ENCODE measurements around the gene PFDN1. TPM values are rescaled to one million over a fixed set of nuclear protein-coding genes. Genes with fewer than 3 reads are reported as not detected.

The PFDN1 gene
- total and polyA plus RNA-seq, 4 donors: 14.0 to 30.8 (median 20.7) TPM

DNA sequence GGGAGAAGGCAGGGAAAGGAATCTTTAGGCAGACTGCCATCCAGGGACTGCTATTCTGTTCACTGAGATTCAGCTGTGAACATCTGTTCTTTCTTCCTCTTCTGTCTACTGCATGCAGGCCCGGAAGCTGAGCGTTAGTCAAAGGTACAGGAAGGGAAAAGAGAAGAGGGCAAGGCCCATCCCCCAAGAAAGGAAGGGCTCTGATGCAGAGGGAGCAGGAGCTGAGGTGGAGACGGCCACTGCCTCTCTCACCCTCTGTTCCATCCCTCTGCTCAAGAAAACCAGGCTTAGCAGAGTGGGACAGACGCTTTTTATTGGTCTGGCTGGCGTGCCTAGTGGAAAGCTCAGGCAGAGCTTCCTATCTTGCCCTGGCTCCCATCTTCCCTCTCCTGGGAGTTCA is 57.6 kb downstream of the PFDN1 start:
- Histone ChIP-seq H3K27me3 (ENCODE audit: control insufficient read depth in 4 of 4, insufficient read depth in 4 of 4, low read length in 3 of 4) (no peaks in the 10 kb centered on the region), H3K9me3 (ENCODE audit: control insufficient read depth in 4 of 4, low read length in 3 of 4) (no peaks in the 10 kb centered on the region), H3K9ac (ENCODE audit: low read depth in 1 of 2, low read length in 2 of 2) (no peak overlapping the region), H3K4me1 (ENCODE audit: control insufficient read depth in 4 of 4, insufficient read depth in 4 of 4, low read length in 3 of 4) (peaks cover 4 to 19% (median 17%) of the 10 kb centered on the region in 4 donors), H3K27ac (ENCODE audit: low read depth in 1 of 2, low read length in 2 of 2) (no peak overlapping the region), H3K36me3 (ENCODE audit: control insufficient read depth in 4 of 4, insufficient read depth in 3 of 4, low read depth in 1 of 4, low read length in 3 of 4) (peaks cover 0 to 19% (median 5%) of the 10 kb centered on the region in 4 donors), H3K4me3 (ENCODE audit: low read depth in 1 of 3, low read length in 3 of 3) (no peak overlapping the region)
- 75% methylated on average over 5 of the region's 5 CpGs for WGBS
- TF ChIP-seq FOXA2 (IDR thresholded peaks at IDR 0.05): no peak
- no peak for TF ChIP-seq SP1 (IDR thresholded peaks at IDR 0.05)
- TF ChIP-seq JUND (IDR thresholded peaks at IDR 0.05): no peak
- TF ChIP-seq NR2F2 (IDR thresholded peaks at IDR 0.05): no peak
- TF ChIP-seq HNF4A (conservative IDR thresholded peaks at IDR 0.05): no peak
- TF ChIP-seq HNF4G (IDR thresholded peaks at IDR 0.05): no peak
- TF ChIP-seq, protein P1, sequence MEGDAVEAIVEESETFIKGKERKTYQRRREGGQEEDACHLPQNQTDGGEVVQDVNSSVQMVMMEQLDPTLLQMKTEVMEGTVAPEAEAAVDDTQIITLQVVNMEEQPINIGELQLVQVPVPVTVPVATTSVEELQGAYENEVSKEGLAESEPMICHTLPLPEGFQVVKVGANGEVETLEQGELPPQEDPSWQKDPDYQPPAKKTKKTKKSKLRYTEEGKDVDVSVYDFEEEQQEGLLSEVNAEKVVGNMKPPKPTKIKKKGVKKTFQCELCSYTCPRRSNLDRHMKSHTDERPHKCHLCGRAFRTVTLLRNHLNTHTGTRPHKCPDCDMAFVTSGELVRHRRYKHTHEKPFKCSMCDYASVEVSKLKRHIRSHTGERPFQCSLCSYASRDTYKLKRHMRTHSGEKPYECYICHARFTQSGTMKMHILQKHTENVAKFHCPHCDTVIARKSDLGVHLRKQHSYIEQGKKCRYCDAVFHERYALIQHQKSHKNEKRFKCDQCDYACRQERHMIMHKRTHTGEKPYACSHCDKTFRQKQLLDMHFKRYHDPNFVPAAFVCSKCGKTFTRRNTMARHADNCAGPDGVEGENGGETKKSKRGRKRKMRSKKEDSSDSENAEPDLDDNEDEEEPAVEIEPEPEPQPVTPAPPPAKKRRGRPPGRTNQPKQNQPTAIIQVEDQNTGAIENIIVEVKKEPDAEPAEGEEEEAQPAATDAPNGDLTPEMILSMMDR (IDR thresholded peaks at IDR 0.05; ENCODE audit: low read depth, low read length, missing input control): no peak
- TF ChIP-seq, protein P2, sequence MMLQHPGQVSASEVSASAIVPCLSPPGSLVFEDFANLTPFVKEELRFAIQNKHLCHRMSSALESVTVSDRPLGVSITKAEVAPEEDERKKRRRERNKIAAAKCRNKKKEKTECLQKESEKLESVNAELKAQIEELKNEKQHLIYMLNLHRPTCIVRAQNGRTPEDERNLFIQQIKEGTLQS (IDR thresholded peaks at IDR 0.05): no peak
- no peak for TF ChIP-seq YY1 (IDR thresholded peaks at IDR 0.05)
- no peak for TF ChIP-seq TAF1 (conservative IDR thresholded peaks at IDR 0.05)
- TF ChIP-seq, protein P3, sequence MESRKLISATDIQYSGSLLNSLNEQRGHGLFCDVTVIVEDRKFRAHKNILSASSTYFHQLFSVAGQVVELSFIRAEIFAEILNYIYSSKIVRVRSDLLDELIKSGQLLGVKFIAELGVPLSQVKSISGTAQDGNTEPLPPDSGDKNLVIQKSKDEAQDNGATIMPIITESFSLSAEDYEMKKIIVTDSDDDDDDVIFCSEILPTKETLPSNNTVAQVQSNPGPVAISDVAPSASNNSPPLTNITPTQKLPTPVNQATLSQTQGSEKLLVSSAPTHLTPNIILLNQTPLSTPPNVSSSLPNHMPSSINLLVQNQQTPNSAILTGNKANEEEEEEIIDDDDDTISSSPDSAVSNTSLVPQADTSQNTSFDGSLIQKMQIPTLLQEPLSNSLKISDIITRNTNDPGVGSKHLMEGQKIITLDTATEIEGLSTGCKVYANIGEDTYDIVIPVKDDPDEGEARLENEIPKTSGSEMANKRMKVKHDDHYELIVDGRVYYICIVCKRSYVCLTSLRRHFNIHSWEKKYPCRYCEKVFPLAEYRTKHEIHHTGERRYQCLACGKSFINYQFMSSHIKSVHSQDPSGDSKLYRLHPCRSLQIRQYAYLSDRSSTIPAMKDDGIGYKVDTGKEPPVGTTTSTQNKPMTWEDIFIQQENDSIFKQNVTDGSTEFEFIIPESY (IDR thresholded peaks at IDR 0.05): no peak
- TF ChIP-seq RXRA (IDR thresholded peaks at IDR 0.05): no peak
- TF ChIP-seq FOXA1 (IDR thresholded peaks at IDR 0.05): no peak
- no peak for TF ChIP-seq RAD21 (IDR thresholded peaks at IDR 0.05)
- no peak for TF ChIP-seq EGR1 (IDR thresholded peaks at IDR 0.05; ENCODE audit: low read depth in 2 of 2)
- TF ChIP-seq, protein P4, sequence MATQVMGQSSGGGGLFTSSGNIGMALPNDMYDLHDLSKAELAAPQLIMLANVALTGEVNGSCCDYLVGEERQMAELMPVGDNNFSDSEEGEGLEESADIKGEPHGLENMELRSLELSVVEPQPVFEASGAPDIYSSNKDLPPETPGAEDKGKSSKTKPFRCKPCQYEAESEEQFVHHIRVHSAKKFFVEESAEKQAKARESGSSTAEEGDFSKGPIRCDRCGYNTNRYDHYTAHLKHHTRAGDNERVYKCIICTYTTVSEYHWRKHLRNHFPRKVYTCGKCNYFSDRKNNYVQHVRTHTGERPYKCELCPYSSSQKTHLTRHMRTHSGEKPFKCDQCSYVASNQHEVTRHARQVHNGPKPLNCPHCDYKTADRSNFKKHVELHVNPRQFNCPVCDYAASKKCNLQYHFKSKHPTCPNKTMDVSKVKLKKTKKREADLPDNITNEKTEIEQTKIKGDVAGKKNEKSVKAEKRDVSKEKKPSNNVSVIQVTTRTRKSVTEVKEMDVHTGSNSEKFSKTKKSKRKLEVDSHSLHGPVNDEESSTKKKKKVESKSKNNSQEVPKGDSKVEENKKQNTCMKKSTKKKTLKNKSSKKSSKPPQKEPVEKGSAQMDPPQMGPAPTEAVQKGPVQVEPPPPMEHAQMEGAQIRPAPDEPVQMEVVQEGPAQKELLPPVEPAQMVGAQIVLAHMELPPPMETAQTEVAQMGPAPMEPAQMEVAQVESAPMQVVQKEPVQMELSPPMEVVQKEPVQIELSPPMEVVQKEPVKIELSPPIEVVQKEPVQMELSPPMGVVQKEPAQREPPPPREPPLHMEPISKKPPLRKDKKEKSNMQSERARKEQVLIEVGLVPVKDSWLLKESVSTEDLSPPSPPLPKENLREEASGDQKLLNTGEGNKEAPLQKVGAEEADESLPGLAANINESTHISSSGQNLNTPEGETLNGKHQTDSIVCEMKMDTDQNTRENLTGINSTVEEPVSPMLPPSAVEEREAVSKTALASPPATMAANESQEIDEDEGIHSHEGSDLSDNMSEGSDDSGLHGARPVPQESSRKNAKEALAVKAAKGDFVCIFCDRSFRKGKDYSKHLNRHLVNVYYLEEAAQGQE (IDR thresholded peaks at IDR 0.05): no peak
- TF ChIP-seq, protein P5, sequence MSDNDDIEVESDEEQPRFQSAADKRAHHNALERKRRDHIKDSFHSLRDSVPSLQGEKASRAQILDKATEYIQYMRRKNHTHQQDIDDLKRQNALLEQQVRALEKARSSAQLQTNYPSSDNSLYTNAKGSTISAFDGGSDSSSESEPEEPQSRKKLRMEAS (IDR thresholded peaks at IDR 0.05): no peak
- no peak for DNase-seq (ENCODE audit: low spot score)
